CD4-positive, alpha-beta memory T cell (primary cell): ENCODE data around the gene RFTN2. TPM values are rescaled to one million over a fixed set of nuclear protein-coding genes. Genes with fewer than 3 reads are reported as not detected.

Source experiments
- CTCF ChIA-PET: fragments of 350-600 bp; sonication (Branson Sonifier 250); formaldehyde crosslinking; loops from one replicate; lab custom pipeline; 2021; ENCODE audit warnings: inconsistent platforms; ENCODE audit not compliant: partially characterized antibody; lab: Charles Lee
- POLR2A ChIA-PET: fragments of 350-600 bp; sonication (Branson Sonifier 250); formaldehyde crosslinking; loops from one replicate; lab custom pipeline; 2021; ENCODE audit not compliant: partially characterized antibody; lab: Charles Lee
- DNase-seq, 5 donors: peaks; one replicate each; pipeline versions ENCODE4 v3.0.0 to v3.0.0-alpha.2; 2020 to 2022; ENCODE audit warnings: mixed read lengths in 1 of 5
- H3K27ac ChIP-seq: one replicate; pipeline ENCODE4 v1.7.0; 2013; ENCODE audit warnings: low read depth, low read length
- H3K27me3 ChIP-seq: 2 replicates; pipeline ENCODE4 v1.7.0; 2013; ENCODE audit warnings: mild to moderate bottlenecking, low read length, moderate library complexity; ENCODE audit not compliant: insufficient read depth
- H3K36me3 ChIP-seq: 2 replicates; pipeline ENCODE4 v1.7.0; 2013; ENCODE audit warnings: mild to moderate bottlenecking, low read length, moderate library complexity; ENCODE audit not compliant: insufficient read depth
- H3K4me1 ChIP-seq: 2 replicates; pipeline ENCODE4 v1.7.0; 2013; ENCODE audit warnings: mild to moderate bottlenecking, low read length, moderate library complexity; ENCODE audit not compliant: insufficient read depth
- H3K4me3 ChIP-seq, 2 donors: one replicate each; pipeline ENCODE4 v1.7.0; 2013; ENCODE audit warnings: low read length in 2 of 2, mild to moderate bottlenecking in 1 of 2
- H3K9me3 ChIP-seq, 2 donors: one replicate each; pipeline ENCODE4 v1.7.0; 2013; ENCODE audit warnings: low read length in 2 of 2, control low read depth in 1 of 2; ENCODE audit not compliant: control insufficient read depth in 1 of 2
- H3K27ac Mint-ChIP-seq, 7 donors: one replicate each; pipeline ENCODE4 v1.8.0; 2020 to 2021; ENCODE audit warnings: mixed read lengths in 7 of 7, mild to moderate bottlenecking in 6 of 7, inconsistent platforms in 3 of 7, moderate library complexity in 3 of 7
- H3K27me3 Mint-ChIP-seq, 2 donors: one replicate each; pipeline ENCODE4 v1.8.0; 2020 to 2021; ENCODE audit warnings: mixed read lengths in 2 of 2
- H3K36me3 Mint-ChIP-seq, 2 donors: one replicate each; pipeline ENCODE4 v1.8.0; 2020 to 2021; ENCODE audit warnings: mixed read lengths in 2 of 2, inconsistent platforms in 1 of 2, mild to moderate bottlenecking in 1 of 2
- H3K4me1 Mint-ChIP-seq, 4 donors: one replicate each; pipeline ENCODE4 v1.8.0; 2020 to 2021; ENCODE audit warnings: mixed read lengths in 4 of 4, mild to moderate bottlenecking in 1 of 4
- H3K4me3 Mint-ChIP-seq, 8 donors: one replicate each; pipeline ENCODE4 v1.8.0; 2020 to 2021; ENCODE audit warnings: mixed read lengths in 8 of 8, mild to moderate bottlenecking in 7 of 8, moderate library complexity in 6 of 8, inconsistent platforms in 3 of 8
- H3K9me3 Mint-ChIP-seq, 8 donors: one replicate each; pipeline ENCODE4 v1.8.0; 2020 to 2021; ENCODE audit warnings: mixed read lengths in 8 of 8, mild to moderate bottlenecking in 5 of 8, inconsistent platforms in 3 of 8, moderate library complexity in 1 of 8
- intact Hi-C: fragments of 100-400 bp; cut with micrococcal nuclease; formaldehyde crosslinking; loops from one replicate; pipeline ENCODE4 v1.15.1; 2023
- polyA plus RNA-seq, 2 donors: library from polyadenylated mRNA; unstranded; fragments of 300-500 nt; fragmentation: Illumina TruSeq; gene quantifications; one replicate each; pipeline ENCODE4 v1.2.3, GENCODE V29; 2021
- total RNA-seq, 2 experiments: library from RNA; stranded (reverse); gene quantifications; one replicate each; pipeline ENCODE4 v1.2.3, GENCODE V29; 2021

Gene RFTN2
- total and polyA plus RNA-seq, 4 experiments from 2014 or later: 0.37 TPM; not detected in 3

DNA sequence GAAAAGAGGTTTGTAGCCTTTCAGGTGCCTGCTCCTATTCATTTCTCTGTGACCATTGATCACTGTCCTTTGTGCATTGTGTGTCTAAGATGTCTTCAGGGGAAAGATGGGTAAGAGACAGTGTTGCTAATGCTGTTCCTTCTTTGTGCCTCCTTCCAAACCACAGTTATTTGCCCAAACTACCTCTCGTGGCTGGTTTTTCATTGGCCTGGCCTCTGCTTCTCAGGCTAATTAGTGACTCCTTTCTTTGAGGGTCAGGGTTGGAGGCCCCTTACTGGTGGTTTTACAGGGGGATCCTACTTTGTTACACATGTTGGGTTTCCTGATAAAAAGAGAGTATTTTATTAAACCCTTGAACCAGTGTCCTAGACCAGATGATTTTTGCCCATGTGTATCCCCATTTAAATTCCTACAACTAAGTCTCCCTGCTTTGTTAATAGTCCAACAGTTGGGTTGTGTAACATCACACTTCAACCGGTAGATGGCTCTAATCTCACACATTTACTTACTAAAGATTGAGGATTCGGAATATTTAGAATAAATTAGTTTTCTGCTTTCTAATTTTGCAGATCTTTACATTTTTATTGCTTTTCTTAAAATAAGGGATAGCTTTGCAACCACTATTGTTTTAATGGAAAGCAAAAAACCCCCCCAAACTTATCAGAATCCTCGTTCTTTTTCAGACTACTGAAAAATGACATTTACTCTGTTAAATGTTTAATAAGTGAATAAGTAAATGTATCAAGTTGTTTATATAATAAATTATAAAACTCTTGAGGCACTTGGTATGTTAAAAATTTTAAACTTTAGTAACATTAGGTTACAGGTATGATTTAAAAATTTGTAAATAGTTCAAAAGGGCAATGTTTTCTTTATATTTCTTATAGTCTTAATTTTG is 32.2 kb upstream of the RFTN2 start:
- H3K27me3 ChIP-seq: no peaks in the 10 kb centered on the region
- ChIA-PET CTCF (interaction anchor here (0.6 to 2.1 kb wide), 12 partner anchors 8 to 1068 kb away, joined by 3 to 11 read pairs (median 3); partner anchors contain the start of gene CCDC150), POLR2A (interaction anchor here (1.3 to 3.0 kb wide), 4 partner anchors 67 to 208 kb away, joined by 4 to 26 read pairs (median 9); partner anchors contain the start of genes HSPD1, HSPE1 and MOB4)
- H3K27ac ChIP-seq: peak overlapping the region; percentile 6
- Mint-ChIP-seq H3K9me3 (no peaks in the 10 kb centered on the region), H3K4me1 (peaks cover 25 to 55% (median 40%) of the 10 kb centered on the region in 4 donors), H3K27me3 (peaks cover 0 to 1% of the 10 kb centered on the region in 2 donors), H3K4me3 (peak overlapping the region; percentile 83 to 94 (median 90)), H3K27ac (peak overlapping the region in 4 of 7 donors; percentile 24 to 85 (median 72)), H3K36me3 (peaks cover 16 to 19% of the 10 kb centered on the region in 2 donors)
- no peak overlapping the region for H3K4me3 ChIP-seq
- DNase-seq: peak in 4 of 5 donors; percentile 32 to 36 (median 34)
- peaks cover 52% of the 10 kb centered on the region for H3K4me1 ChIP-seq
- intact Hi-C loops: loop anchor here (1.0 kb wide), 3 partner anchors 71 to 589 kb away; no protein-coding TSS in a partner anchor
- H3K36me3 ChIP-seq: no peaks in the 10 kb centered on the region
- no peaks in the 10 kb centered on the region for H3K9me3 ChIP-seq

DNA sequence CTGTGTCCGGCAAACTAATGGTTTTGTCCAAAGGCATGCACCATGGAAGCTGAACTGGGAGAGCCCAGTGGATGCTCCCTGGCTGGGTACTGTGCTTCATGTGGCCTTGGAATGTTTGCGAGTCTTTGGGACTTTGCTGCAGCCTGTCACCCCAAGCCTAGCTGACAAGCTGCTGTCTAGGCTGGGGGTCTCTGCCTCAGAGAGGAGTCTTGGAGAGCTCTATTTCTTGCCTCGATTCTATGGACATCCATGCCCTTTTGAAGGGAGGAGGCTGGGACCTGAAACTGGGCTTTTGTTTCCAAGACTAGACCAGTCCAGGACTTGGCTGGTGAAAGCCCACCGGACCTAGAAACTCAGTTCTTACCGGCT is 31.4 kb upstream of the RFTN2 start:
- H3K36me3 ChIP-seq: no peaks in the 10 kb centered on the region
- DNase-seq: no peak
- H3K36me3 Mint-ChIP-seq: peaks cover 16 to 18% of the 10 kb centered on the region in 2 donors
- H3K27ac ChIP-seq: peak overlapping the region; percentile 6
- no peaks in the 10 kb centered on the region for H3K27me3 ChIP-seq
- H3K27ac Mint-ChIP-seq: peak overlapping the region in 3 of 7 donors; percentile 4 to 84 (median 24)
- H3K4me1 Mint-ChIP-seq: peaks cover 25 to 55% (median 40%) of the 10 kb centered on the region in 4 donors
- ChIA-PET POLR2A (interaction anchor here (1.3 to 3.0 kb wide), 5 partner anchors 66 to 272 kb away, joined by 4 to 26 read pairs (median 12); partner anchors contain the start of genes HSPD1, HSPE1, MOB4 and SF3B1), CTCF (interaction anchor here (0.6 to 2.1 kb wide), 12 partner anchors 9 to 1067 kb away, joined by 3 to 11 read pairs (median 3); partner anchors contain the start of genes CCDC150 and COQ10B)
- H3K4me1 ChIP-seq: peaks cover 52% of the 10 kb centered on the region
- H3K27me3 Mint-ChIP-seq: peaks cover 0 to 3% of the 10 kb centered on the region in 2 donors
- intact Hi-C loops: loop anchor here (1.0 kb wide), 3 partner anchors 71 to 589 kb away; no protein-coding TSS in a partner anchor
- no peaks in the 10 kb centered on the region for H3K9me3 Mint-ChIP-seq
- no peaks in the 10 kb centered on the region for H3K9me3 ChIP-seq
- peak overlapping the region; percentile 85 to 93 for H3K4me3 ChIP-seq
- H3K4me3 Mint-ChIP-seq: peak overlapping the region; percentile 84 to 94 (median 90)

DNA sequence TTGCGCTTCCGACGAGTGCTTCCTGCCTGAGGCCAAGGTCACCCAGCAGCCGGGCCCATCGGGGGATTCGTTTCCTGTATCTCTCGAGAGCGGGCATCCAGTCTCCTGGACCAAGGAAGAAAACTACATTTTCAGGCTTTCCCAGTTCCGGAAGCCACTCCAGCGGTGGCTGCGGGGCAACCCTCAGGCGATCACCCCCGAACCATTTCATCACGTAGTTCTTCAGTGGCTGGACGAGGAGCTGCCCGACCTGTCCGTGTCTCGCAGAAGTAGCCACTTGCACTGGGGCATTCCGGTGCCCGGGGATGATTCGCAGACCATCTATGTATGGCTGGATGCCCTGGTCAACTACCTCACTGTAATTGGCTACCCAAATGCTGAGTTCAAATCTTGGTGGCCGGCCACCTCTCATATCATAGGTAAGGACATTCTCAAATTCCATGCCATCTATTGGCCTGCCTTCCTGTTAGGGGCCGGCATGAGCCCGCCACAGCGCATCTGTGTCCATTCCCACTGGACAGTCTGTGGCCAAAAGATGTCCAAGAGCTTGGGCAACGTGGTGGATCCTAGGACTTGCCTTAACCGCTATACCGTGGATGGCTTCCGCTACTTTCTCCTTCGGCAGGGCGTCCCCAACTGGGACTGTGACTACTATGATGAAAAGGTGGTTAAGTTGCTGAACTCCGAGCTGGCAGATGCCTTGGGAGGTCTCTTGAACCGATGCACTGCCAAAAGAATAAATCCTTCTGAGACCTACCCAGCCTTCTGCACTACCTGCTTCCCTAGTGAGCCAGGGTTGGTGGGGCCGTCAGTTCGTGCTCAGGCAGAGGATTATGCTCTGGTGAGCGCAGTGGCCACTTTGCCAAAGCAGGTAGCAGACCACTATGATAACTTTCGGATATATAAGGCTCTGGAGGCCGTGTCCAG is 30.8 kb upstream of the RFTN2 start:
- Mint-ChIP-seq H3K27me3 (peaks cover 0 to 3% of the 10 kb centered on the region in 2 donors), H3K36me3 (peaks cover 12 to 13% of the 10 kb centered on the region in 2 donors), H3K27ac (peak overlapping the region; percentile 84 to 98 (median 93)), H3K4me3 (peak overlapping the region; percentile 84 to 94 (median 90)), H3K4me1 (peaks cover 25 to 55% (median 40%) of the 10 kb centered on the region in 4 donors), H3K9me3 (no peaks in the 10 kb centered on the region)
- H3K4me3 ChIP-seq: peak overlapping the region; percentile 85 to 93
- POLR2A ChIA-PET: interaction anchor here (1.3 to 3.0 kb wide), 7 partner anchors 12 to 271 kb away, joined by 4 to 30 read pairs (median 12); partner anchors contain the start of genes HSPD1, HSPE1, MOB4 and SF3B1
- H3K4me1 ChIP-seq: peaks cover 52% of the 10 kb centered on the region
- H3K27ac ChIP-seq: peak overlapping the region; percentile 65
- intact Hi-C loops: loop anchor here (1.0 to 2.0 kb wide), 5 partner anchors 189 to 1067 kb away; partner anchors contain the start of genes CCDC150, COQ10B, HSPE1 and MOB4
- no peaks in the 10 kb centered on the region for H3K36me3 ChIP-seq
- H3K9me3 ChIP-seq: no peaks in the 10 kb centered on the region
- peak in 1 of 5 donors; percentile 5 for DNase-seq
- H3K27me3 ChIP-seq: no peaks in the 10 kb centered on the region
- CTCF ChIA-PET: interaction anchor here (0.6 to 2.1 kb wide), 12 partner anchors 10 to 1067 kb away, joined by 3 to 11 read pairs (median 3); partner anchors contain the start of genes CCDC150 and COQ10B

DNA sequence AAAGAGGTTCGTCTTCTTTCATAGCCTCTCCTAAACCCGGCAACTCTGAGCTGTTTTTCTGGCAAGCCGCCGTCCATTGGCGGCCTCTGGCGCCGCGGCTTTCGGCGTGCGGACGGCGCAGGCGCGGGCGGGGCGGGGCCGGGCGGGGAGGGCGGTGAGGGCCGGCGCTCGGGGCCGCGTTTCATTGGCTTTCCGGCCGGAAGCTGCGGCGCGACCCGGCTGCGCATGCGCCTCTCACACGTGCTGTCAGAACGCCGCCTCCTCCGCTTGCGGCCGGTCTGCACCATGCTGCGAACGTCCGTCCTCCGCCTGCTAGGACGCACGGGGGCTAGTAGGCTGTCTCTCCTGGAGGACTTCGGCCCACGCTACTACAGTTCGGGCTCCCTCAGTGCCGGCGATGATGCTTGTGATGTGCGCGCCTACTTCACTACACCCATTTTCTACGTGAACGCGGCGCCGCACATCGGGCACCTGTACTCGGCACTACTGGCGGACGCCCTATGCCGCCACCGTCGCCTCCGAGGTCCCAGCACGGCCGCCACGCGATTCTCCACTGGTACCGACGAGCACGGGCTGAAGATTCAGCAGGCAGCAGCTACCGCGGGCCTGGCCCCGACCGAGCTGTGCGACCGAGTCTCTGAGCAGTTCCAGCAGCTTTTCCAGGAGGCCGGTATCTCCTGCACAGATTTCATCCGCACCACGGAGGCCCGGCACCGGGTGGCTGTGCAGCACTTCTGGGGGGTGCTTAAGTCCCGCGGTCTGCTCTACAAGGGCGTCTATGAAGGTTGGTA is 29.9 kb upstream of the RFTN2 start, which contains the start of gene MARS2:
MARS2 (plus strand) TSS at position 249 of the 791 bp plus-strand sequence; CDS start at position 286, 37 bp downstream.
- H3K36me3 ChIP-seq: no peaks in the 10 kb centered on the region
- Mint-ChIP-seq H3K4me3 (peak within 1 kb of the TSS; percentile 84 to 94 (median 90)), H3K27ac (peak within 1 kb of the TSS; percentile 84 to 98 (median 95)), H3K36me3 (peaks cover 9 to 12% of the 10 kb centered on the region in 2 donors), H3K4me1 (peaks cover 23 to 54% (median 41%) of the 10 kb centered on the region in 4 donors), H3K27me3 (peaks cover 3 to 5% of the 10 kb centered on the region in 2 donors), H3K9me3 (no peaks in the 10 kb centered on the region)
- H3K9me3 ChIP-seq: no peaks in the 10 kb centered on the region
- H3K27ac ChIP-seq: peak within 1 kb of the TSS; percentile 77
- intact Hi-C loops: loop anchor here (1.0 to 2.0 kb wide), 5 partner anchors 189 to 1066 kb away; partner anchors contain the start of genes CCDC150, COQ10B, HSPE1 and MOB4
- POLR2A ChIA-PET: interaction anchor here (1.2 to 3.0 kb wide), 8 partner anchors 11 to 270 kb away, joined by 4 to 30 read pairs (median 12); partner anchors contain the start of genes COQ10B, HSPD1, HSPE1 and MOB4
- peak; percentile 91 to 94 (median 92) for DNase-seq
- no peaks in the 10 kb centered on the region for H3K27me3 ChIP-seq
- H3K4me1 ChIP-seq: peaks cover 51% of the 10 kb centered on the region
- CTCF ChIA-PET: interaction anchor here (1.2 to 1.8 kb wide), 3 partner anchors 55 to 594 kb away, joined by 4 read pairs; no protein-coding TSS in a partner anchor
- peak within 1 kb of the TSS; percentile 89 to 93 for H3K4me3 ChIP-seq

DNA sequence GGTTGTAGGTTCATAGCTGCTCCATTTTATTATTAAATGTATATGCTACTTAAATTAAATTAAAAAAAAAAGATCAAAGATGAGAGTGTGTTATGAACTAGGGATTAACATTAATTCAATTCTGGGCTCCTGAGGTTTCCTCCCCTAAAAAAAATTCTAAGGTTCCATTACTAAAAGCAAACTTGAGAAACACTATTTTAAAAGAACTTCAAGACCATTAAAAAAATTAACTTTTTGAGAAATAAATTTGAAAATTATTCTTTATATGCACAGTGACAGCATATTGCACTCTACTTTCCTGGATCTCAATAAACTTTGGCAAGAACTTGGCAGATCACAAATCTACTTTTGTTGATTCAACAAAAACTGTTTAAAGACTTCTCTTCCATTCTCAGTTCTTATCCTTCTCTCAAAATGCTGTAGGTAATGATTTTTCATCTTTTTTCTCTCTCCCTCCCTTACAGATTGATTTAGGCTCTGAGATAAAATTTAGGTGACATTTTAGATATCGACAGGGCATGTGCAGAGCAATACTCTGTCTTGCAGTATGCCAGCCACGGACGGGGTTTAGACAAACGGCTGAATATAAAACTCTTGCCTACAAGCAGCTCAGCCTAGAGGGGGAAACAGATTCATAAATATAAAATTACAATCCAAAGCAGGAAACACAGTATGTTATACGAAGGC is 29.2 kb upstream of the RFTN2 start:
- peak overlapping the region; percentile 89 to 93 for H3K4me3 ChIP-seq
- peaks cover 5% of the 10 kb centered on the region in 2 donors for H3K36me3 Mint-ChIP-seq
- peaks cover 3 to 5% of the 10 kb centered on the region in 2 donors for H3K27me3 Mint-ChIP-seq
- peak overlapping the region; percentile 77 for H3K27ac ChIP-seq
- peak overlapping the region; percentile 84 to 98 (median 94) for H3K27ac Mint-ChIP-seq
- ChIA-PET CTCF (interaction anchor here (1.2 kb wide), 1 partner anchor 64 kb away, joined by 4 read pairs; no protein-coding TSS in a partner anchor), POLR2A (interaction anchor here (1.2 to 3.0 kb wide), 7 partner anchors 11 to 270 kb away, joined by 4 to 30 read pairs (median 16); partner anchors contain the start of genes COQ10B, HSPD1, HSPE1 and MOB4)
- H3K4me1 Mint-ChIP-seq: peaks cover 20 to 46% (median 35%) of the 10 kb centered on the region in 4 donors
- peak overlapping the region; percentile 81 to 93 (median 87) for H3K4me3 Mint-ChIP-seq
- H3K27me3 ChIP-seq: no peaks in the 10 kb centered on the region
- H3K9me3 Mint-ChIP-seq: no peaks in the 10 kb centered on the region
- H3K36me3 ChIP-seq: no peaks in the 10 kb centered on the region
- H3K4me1 ChIP-seq: peaks cover 44% of the 10 kb centered on the region
- intact Hi-C loops: loop anchor here (1.0 to 2.0 kb wide), 5 partner anchors 188 to 1065 kb away; partner anchors contain the start of genes CCDC150, COQ10B, HSPE1 and MOB4
- no peaks in the 10 kb centered on the region for H3K9me3 ChIP-seq
- DNase-seq: no peak
